ENCODE results near the gene IFT81.

Gene IFT81

GRCh38 chr12:110149086-110149660, 25.0 kb downstream of the IFT81 start:
- no peak for DNase-seq (ENCODE audit: low read depth)

GRCh38 chr12:110156766-110157165, 32.6 kb downstream of the IFT81 start:
- DNase-seq (ENCODE audit: low read depth) = no peak

GRCh38 chr12:110157539-110157938, 33.4 kb downstream of the IFT81 start:
- DNase-seq (ENCODE audit: low read depth) = no peak

GRCh38 chr12:110159671-110160245, 35.6 kb downstream of the IFT81 start:
- no peak for DNase-seq (ENCODE audit: low read depth)

- DNase-seq (ENCODE audit: low read depth) = no peak
Observed at GRCh38 chr12:110165540-110166159, 41.5 kb downstream of the IFT81 start.

- DNase-seq (ENCODE audit: low read depth) = no peak
Observed at GRCh38 chr12:110168732-110169455, 44.7 kb downstream of the IFT81 start.

GRCh38 chr12:110170535-110171185, 46.5 kb downstream of the IFT81 start:
- DNase-seq (ENCODE audit: low read depth) = no peak

- DNase-seq (ENCODE audit: low read depth) = no peak
Observed at GRCh38 chr12:110171186-110171538, 47.0 kb downstream of the IFT81 start.

- DNase-seq (ENCODE audit: low read depth) = no peak
Observed at GRCh38 chr12:110171636-110172035, 47.5 kb downstream of the IFT81 start.

- DNase-seq (ENCODE audit: low read depth) = no peak
Observed at GRCh38 chr12:110174373-110174996, 50.3 kb downstream of the IFT81 start.

- DNase-seq (ENCODE audit: low read depth) = no peak
Observed at GRCh38 chr12:110175201-110175600, 51.0 kb downstream of the IFT81 start.

GRCh38 chr12:110176745-110177144, 52.6 kb downstream of the IFT81 start:
- DNase-seq (ENCODE audit: low read depth) = no peak

- DNase-seq (ENCODE audit: low read depth) = no peak
Observed at GRCh38 chr12:110179291-110179690, 55.1 kb downstream of the IFT81 start.

- DNase-seq (ENCODE audit: low read depth) = no peak
Observed at GRCh38 chr12:110180591-110181005, 56.4 kb downstream of the IFT81 start.

- DNase-seq (ENCODE audit: low read depth) = no peak
Observed at GRCh38 chr12:110182281-110182680, 58.1 kb downstream of the IFT81 start.

GRCh38 chr12:110183386-110183785, 59.2 kb downstream of the IFT81 start:
- DNase-seq (ENCODE audit: low read depth) = no peak

- no peak for DNase-seq (ENCODE audit: low read depth)
Observed at GRCh38 chr12:110185626-110186025, 61.5 kb downstream of the IFT81 start.

GRCh38 chr12:110186059-110186458, 61.9 kb downstream of the IFT81 start:
- DNase-seq (ENCODE audit: low read depth) = no peak

- DNase-seq (ENCODE audit: low read depth) = no peak
Observed at GRCh38 chr12:110193196-110193595, 69.0 kb downstream of the IFT81 start.

- no peak for DNase-seq (ENCODE audit: low read depth)
Observed at GRCh38 chr12:110197003-110197402, 72.8 kb downstream of the IFT81 start.

GRCh38 chr12:110198386-110198785, 74.2 kb downstream of the IFT81 start:
- DNase-seq (ENCODE audit: low read depth) = no peak
